Measurements from ENCODE around the gene TSEN34.
"Not testable (repeated sequence)": the region's sequence is repeated elsewhere in the genome, so short reads cannot be mapped to it uniquely, and the experiment has no call there.

Gene TSEN34

GRCh38 chr19:54172471-54173358 is 18.4 kb upstream of the TSEN34 start, which contains the start of gene TMC4:
Gene TMC4 (minus strand): TSS chr19:54173160. CDS start chr19:54173117, 43 bp downstream.
- Histone ChIP-seq H3K9ac (ENCODE audit: low read length in 5 of 5) (peak within 1 kb of the TSS in 2 of 5 donors; percentile 39 to 77), H3K9me3 (ENCODE audit: control insufficient read depth in 5 of 5, low read length in 5 of 5) (no peaks in the 10 kb centered on the region), H3K27ac (ENCODE audit: low read depth, low read length) (no peak within 1 kb of the TSS), H3K27me3 (ENCODE audit: control insufficient read depth in 5 of 5, insufficient read depth in 4 of 5, low read length in 5 of 5) (peaks cover 9 to 22% (median 13%) of the 10 kb centered on the region in 5 donors), H3K4me3 (ENCODE audit: low read depth in 1 of 5, low read length in 5 of 5) (no peak within 1 kb of the TSS), H3K4me1 (ENCODE audit: control insufficient read depth in 5 of 5, insufficient read depth in 5 of 5, low read length in 5 of 5) (peaks cover 3 to 15% (median 5%) of the 10 kb centered on the region in 5 donors), H3K36me3 (ENCODE audit: control insufficient read depth in 5 of 5, insufficient read depth in 5 of 5, low read length in 5 of 5) (peaks cover 0 to 3% (median 0%) of the 10 kb centered on the region in 5 donors)

DNA sequence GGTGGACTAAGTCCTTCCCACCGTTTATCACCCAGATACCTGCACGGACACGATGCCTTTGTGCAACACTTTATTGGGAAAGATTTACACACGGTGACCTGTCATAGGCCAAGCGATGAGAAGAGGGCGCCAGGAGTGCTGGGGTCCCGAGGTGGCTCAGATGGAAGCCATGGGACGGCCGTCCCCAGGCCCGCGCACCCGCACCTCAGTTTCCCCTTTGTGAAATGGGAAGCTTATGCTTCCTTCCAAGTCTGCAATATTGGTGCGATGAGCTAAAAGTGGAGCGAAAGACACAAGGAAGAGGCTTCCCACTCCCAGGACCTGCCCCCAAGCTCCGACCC is 17.8 kb upstream of the TSEN34 start:
- Histone ChIP-seq H3K36me3 (ENCODE audit: control insufficient read depth in 5 of 5, insufficient read depth in 5 of 5, low read length in 5 of 5) (peaks cover 0 to 6% (median 0%) of the 10 kb centered on the region in 5 donors), H3K27ac (ENCODE audit: low read depth, low read length) (no peak overlapping the region), H3K4me1 (ENCODE audit: control insufficient read depth in 5 of 5, insufficient read depth in 5 of 5, low read length in 5 of 5) (peaks cover 1 to 12% (median 5%) of the 10 kb centered on the region in 5 donors), H3K9me3 (ENCODE audit: control insufficient read depth in 5 of 5, low read length in 5 of 5) (no peaks in the 10 kb centered on the region), H3K27me3 (ENCODE audit: control insufficient read depth in 5 of 5, insufficient read depth in 4 of 5, low read length in 5 of 5) (peaks cover 9 to 19% (median 13%) of the 10 kb centered on the region in 5 donors), H3K4me3 (ENCODE audit: low read depth in 1 of 5, low read length in 5 of 5) (no peak overlapping the region), H3K9ac (ENCODE audit: low read length in 5 of 5) (no peak overlapping the region)

DNA sequence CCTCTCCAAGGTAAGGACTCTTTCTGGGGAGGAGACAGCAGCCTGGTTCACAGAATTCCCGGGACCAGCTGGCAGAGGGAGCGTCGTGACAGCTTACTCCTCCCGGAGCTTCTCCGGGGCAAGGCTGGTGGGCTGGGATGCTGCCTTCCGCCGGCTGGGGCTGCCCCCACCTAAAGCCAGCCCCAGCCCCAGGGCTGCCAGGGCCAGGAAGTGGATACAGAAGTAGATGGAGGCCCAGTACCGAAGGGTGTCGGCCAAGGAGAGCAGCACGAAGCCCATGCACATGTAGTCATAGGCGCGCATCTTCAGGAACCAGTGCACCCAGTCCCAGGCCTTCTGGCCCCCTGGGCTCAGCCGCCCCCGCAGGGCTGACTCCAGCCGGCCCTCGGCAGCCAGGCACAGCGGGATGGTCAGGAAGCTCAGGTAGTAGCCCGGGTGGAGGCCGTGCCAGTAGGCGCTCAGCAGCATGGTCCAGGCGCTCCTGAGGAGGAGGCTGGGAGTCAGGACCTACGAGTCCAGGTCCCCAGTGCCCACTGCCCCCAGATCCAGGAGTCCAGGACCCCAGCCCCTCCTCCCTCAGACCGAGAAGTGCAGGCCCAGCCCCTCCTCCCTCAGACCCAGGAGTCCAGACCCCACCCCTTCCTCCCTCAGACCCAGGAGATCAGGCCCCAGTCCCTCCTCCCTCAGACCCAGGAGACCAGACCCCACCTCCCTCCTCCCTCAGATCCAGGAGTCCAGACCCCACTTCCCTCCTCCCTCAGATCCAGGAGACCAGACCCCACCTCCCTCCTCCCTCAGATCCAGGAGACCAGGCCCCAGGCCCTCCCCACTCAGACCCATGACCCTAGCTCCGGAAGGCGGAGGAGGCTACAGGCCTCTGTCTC is 16.9 kb upstream of the TSEN34 start:
- Histone ChIP-seq H3K27ac (ENCODE audit: low read depth, low read length) (no peak overlapping the region), H3K36me3 (ENCODE audit: control insufficient read depth in 5 of 5, insufficient read depth in 5 of 5, low read length in 5 of 5) (peaks cover 0 to 11% (median 3%) of the 10 kb centered on the region in 5 donors), H3K9me3 (ENCODE audit: control insufficient read depth in 5 of 5, low read length in 5 of 5) (no peaks in the 10 kb centered on the region), H3K9ac (ENCODE audit: low read length in 5 of 5) (no peak overlapping the region), H3K27me3 (ENCODE audit: control insufficient read depth in 5 of 5, insufficient read depth in 4 of 5, low read length in 5 of 5) (peaks cover 9 to 19% (median 13%) of the 10 kb centered on the region in 5 donors), H3K4me3 (ENCODE audit: low read depth in 1 of 5, low read length in 5 of 5) (no peak overlapping the region), H3K4me1 (ENCODE audit: control insufficient read depth in 5 of 5, insufficient read depth in 5 of 5, low read length in 5 of 5) (peaks cover 0 to 10% (median 4%) of the 10 kb centered on the region in 5 donors)

- Histone ChIP-seq H3K9me3 (ENCODE audit: control insufficient read depth in 5 of 5, low read length in 5 of 5) (no peaks in the 10 kb centered on the region), H3K27me3 (ENCODE audit: control insufficient read depth in 5 of 5, insufficient read depth in 4 of 5, low read length in 5 of 5) (peaks cover 0 to 5% (median 4%) of the 10 kb centered on the region in 5 donors), H3K36me3 (ENCODE audit: control insufficient read depth in 5 of 5, insufficient read depth in 5 of 5, low read length in 5 of 5) (peaks cover 0 to 36% (median 10%) of the 10 kb centered on the region in 5 donors), H3K4me3 (ENCODE audit: low read depth in 1 of 5, low read length in 5 of 5) (no peak overlapping the region), H3K9ac (ENCODE audit: low read length in 5 of 5) (no peak overlapping the region), H3K4me1 (ENCODE audit: control insufficient read depth in 5 of 5, insufficient read depth in 5 of 5, low read length in 5 of 5) (no peaks in the 10 kb centered on the region), H3K27ac (ENCODE audit: low read depth, low read length) (no peak overlapping the region)
Measured at GRCh38 chr19:54178581-54179261, 12.4 kb upstream of the TSEN34 start.

- Histone ChIP-seq H3K36me3 (ENCODE audit: control insufficient read depth in 5 of 5, insufficient read depth in 5 of 5, low read length in 5 of 5) (peaks cover 0 to 36% (median 10%) of the 10 kb centered on the region in 5 donors), H3K9ac (ENCODE audit: low read length in 5 of 5) (no peak overlapping the region), H3K4me3 (ENCODE audit: low read depth in 1 of 5, low read length in 5 of 5) (no peak overlapping the region), H3K4me1 (ENCODE audit: control insufficient read depth in 5 of 5, insufficient read depth in 5 of 5, low read length in 5 of 5) (no peaks in the 10 kb centered on the region), H3K9me3 (ENCODE audit: control insufficient read depth in 5 of 5, low read length in 5 of 5) (no peaks in the 10 kb centered on the region), H3K27me3 (ENCODE audit: control insufficient read depth in 5 of 5, insufficient read depth in 4 of 5, low read length in 5 of 5) (no peaks in the 10 kb centered on the region), H3K27ac (ENCODE audit: low read depth, low read length) (no peak overlapping the region)
Measured at GRCh38 chr19:54179262-54179852, 11.8 kb upstream of the TSEN34 start.

GRCh38 chr19:54179921-54180461 is 11.1 kb upstream of the TSEN34 start:
- H3K9me3 ChIP-seq (ENCODE audit: control insufficient read depth in 5 of 5, low read length in 5 of 5), result no peaks in the 10 kb centered on the region
- no peak overlapping the region for H3K9ac ChIP-seq (ENCODE audit: low read length in 5 of 5)
- H3K36me3 ChIP-seq (ENCODE audit: control insufficient read depth in 5 of 5, insufficient read depth in 5 of 5, low read length in 5 of 5), result peaks cover 0 to 36% (median 10%) of the 10 kb centered on the region in 5 donors
- H3K27me3 ChIP-seq (ENCODE audit: control insufficient read depth in 5 of 5, insufficient read depth in 4 of 5, low read length in 5 of 5), result no peaks in the 10 kb centered on the region
- H3K27ac ChIP-seq (ENCODE audit: low read depth, low read length), result no peak overlapping the region
- H3K4me3 ChIP-seq (ENCODE audit: low read depth in 1 of 5, low read length in 5 of 5), result no peak overlapping the region
- H3K4me1 ChIP-seq (ENCODE audit: control insufficient read depth in 5 of 5, insufficient read depth in 5 of 5, low read length in 5 of 5), result no peaks in the 10 kb centered on the region

GRCh38 chr19:54180691-54181091 is 10.4 kb upstream of the TSEN34 start:
- Histone ChIP-seq H3K9me3 (ENCODE audit: control insufficient read depth in 5 of 5, low read length in 5 of 5) (no peaks in the 10 kb centered on the region), H3K27ac (ENCODE audit: low read depth, low read length) (no peak overlapping the region), H3K4me1 (ENCODE audit: control insufficient read depth in 5 of 5, insufficient read depth in 5 of 5, low read length in 5 of 5) (no peaks in the 10 kb centered on the region), H3K9ac (ENCODE audit: low read length in 5 of 5) (no peak overlapping the region), H3K4me3 (ENCODE audit: low read depth in 1 of 5, low read length in 5 of 5) (no peak overlapping the region), H3K36me3 (ENCODE audit: control insufficient read depth in 5 of 5, insufficient read depth in 5 of 5, low read length in 5 of 5) (peaks cover 0 to 36% (median 10%) of the 10 kb centered on the region in 5 donors), H3K27me3 (ENCODE audit: control insufficient read depth in 5 of 5, insufficient read depth in 4 of 5, low read length in 5 of 5) (no peaks in the 10 kb centered on the region)

- H3K27me3 ChIP-seq (ENCODE audit: control insufficient read depth in 5 of 5, insufficient read depth in 4 of 5, low read length in 5 of 5); H3K4me3 ChIP-seq (ENCODE audit: low read depth in 1 of 5, low read length in 5 of 5); H3K9ac ChIP-seq (ENCODE audit: low read length in 5 of 5); H3K4me1 ChIP-seq (ENCODE audit: control insufficient read depth in 5 of 5, insufficient read depth in 5 of 5, low read length in 5 of 5); H3K9me3 ChIP-seq (ENCODE audit: control insufficient read depth in 5 of 5, low read length in 5 of 5); H3K27ac ChIP-seq (ENCODE audit: low read depth, low read length): not testable (repeated sequence)
- H3K36me3 ChIP-seq (ENCODE audit: control insufficient read depth in 5 of 5, insufficient read depth in 5 of 5, low read length in 5 of 5), result peaks cover 0 to 41% (median 13%) of the 10 kb centered on the region in 5 donors
Measured at GRCh38 chr19:54181894-54182293, 9.2 kb upstream of the TSEN34 start.

DNA sequence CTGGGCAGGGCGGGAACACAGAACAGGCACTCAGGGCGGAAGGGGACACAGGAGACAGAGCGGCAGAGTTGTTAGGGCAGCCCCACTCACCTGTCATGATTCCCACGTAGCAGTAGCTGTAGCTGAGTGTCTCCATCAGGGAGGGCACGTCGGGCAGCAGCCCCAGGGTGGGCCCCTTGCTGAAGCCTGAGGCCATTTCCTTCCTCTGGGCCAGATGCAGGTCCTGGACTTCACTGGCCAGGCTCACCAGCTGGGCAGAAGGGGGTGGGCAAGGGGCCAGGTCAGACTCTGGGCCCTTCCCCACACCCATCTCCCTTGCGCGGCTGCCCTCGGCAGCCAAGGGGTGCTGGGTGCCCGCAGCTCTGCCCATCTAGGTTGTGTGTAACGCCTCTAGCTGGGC is 7.7 kb upstream of the TSEN34 start:
- Histone ChIP-seq H3K9me3 (ENCODE audit: control insufficient read depth in 5 of 5, low read length in 5 of 5) (no peaks in the 10 kb centered on the region), H3K4me3 (ENCODE audit: low read depth in 1 of 5, low read length in 5 of 5) (no peak overlapping the region), H3K9ac (ENCODE audit: low read length in 5 of 5) (no peak overlapping the region), H3K27me3 (ENCODE audit: control insufficient read depth in 5 of 5, insufficient read depth in 4 of 5, low read length in 5 of 5) (no peaks in the 10 kb centered on the region), H3K36me3 (ENCODE audit: control insufficient read depth in 5 of 5, insufficient read depth in 5 of 5, low read length in 5 of 5) (peaks cover 0 to 43% (median 13%) of the 10 kb centered on the region in 5 donors), H3K4me1 (ENCODE audit: control insufficient read depth in 5 of 5, insufficient read depth in 5 of 5, low read length in 5 of 5) (peaks cover 0 to 5% (median 4%) of the 10 kb centered on the region in 5 donors), H3K27ac (ENCODE audit: low read depth, low read length) (no peak overlapping the region)
